NCI-H2107 treated with DMSO at 0.1 percent for 48 hours (cell line): ENCODE results near the gene TLE5.
"Not testable (repeated sequence)": the region's sequence is repeated elsewhere in the genome, so short reads cannot be mapped to it uniquely, and the experiment has no call there.

Source experiments
- DNase-seq: peaks from one replicate; lab custom pipeline; 2025; ENCODE audit not compliant: unreplicated experiment; lab: John Stamatoyannopoulos, UW

Gene TLE5

DNA sequence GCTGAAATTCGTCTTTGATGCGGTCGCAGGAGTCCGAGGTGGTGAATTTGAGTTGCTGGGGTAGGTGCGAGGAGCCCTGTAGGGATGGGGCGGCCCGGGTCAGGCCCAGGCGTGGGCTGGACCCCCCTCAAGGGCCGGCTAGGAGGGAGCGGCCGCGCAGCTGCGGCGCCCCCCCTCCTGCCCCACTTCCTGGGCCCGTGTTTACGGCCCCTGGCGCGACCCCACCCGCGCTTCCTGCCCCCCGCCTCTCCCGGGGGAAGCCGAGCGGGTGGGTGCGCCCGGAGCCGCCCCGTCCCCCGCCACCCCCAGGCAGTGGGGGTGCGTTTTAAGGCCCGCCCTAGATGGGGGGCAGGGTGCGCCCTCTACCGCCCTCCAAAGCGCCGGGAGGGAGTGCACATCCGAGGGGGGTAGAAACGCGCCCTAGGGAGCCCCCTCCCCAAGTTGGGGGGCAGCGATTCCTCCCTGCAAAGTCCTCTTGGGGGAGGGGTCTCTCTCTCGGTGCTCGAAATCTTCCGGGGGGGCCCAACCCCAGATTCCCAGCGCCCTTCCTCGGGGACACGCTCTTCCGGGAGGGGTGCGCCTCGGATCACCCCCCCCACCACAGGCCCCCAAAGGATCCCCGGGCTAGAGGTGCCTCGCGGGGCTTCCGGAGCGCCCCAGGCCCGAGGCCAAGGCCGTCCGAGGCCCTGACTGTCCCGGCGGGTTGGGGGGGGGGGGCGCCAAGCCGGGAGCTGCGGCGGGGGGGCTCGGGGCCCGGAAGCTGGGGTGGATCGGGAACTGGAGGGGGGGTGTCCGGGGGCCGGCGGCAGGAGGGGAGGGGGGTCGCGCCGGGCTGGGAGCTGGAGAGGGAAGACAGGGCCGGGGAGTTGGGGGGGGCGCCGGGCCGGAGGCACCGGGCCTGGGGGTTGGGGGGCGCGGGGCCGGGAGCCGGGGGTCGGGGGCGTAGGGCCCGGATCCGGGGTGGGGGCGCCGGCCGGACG, 823 bp downstream of the TLE5 start:
- no peak for DNase-seq

DNA sequence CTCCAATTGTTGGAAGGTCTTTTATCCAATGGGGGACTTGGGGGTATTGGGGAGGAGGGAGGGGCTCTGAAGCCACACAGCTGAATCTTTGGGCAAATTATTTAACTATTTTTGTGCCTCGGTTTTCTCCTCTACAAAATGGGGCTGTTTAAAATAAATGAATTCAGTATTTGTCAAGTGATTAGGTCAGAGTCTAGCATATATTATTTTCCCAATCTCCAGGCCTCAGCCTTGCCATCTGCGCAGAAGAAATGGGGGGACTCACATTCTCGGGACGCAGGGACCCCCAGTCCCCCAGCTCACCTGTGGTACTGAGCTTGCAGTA, 1.5 kb downstream of the TLE5 start:
- DNase-seq: no peak

DNA sequence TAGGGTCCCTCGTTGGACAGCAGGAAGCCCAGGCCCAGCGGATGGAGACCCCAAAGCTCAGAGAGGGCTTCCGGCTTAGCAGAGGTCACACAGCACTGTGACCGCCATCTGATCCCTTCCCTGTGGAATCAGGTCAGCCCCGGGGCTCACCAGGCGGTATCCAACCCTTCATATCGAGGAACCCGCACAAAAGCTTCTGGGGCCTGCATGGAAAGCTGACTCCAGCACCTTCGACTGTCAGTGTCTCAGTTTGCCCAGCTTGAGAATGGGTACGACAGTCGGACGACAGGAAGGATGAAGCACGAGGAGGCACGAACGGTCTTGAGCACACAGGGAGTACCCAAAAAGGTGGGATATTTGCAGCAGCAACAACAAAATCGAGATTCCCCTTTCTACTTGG, 2.6 kb downstream of the TLE5 start:
- DNase-seq: no peak

DNA sequence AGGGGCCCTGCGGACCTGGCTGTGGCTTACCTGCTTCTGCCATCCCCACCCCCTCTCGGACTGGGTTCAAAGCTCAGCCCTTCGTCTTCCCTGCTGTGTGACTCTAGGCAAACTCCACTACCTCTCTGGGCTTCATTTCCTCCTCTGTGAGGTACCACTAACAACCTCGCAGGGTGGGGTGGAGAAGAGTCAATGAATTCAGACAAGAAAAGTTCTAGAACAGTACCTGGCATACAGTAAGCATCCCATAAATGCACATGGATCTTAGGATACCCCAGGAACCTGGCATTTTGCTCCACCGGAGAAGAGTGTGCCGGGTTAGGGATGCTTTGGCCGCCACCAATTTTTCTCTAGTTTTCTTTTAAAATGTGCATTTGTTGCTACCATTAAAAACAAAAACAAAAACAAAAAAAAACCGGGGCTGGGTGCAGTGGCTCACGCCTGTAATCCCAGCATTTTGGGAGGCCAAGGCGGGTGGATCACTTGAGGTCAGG, 3.4 kb downstream of the TLE5 start:
- DNase-seq: no peak

GRCh38 chr19:3058009-3058820, 4.1 kb downstream of the TLE5 start:
- DNase-seq: no peak

DNA sequence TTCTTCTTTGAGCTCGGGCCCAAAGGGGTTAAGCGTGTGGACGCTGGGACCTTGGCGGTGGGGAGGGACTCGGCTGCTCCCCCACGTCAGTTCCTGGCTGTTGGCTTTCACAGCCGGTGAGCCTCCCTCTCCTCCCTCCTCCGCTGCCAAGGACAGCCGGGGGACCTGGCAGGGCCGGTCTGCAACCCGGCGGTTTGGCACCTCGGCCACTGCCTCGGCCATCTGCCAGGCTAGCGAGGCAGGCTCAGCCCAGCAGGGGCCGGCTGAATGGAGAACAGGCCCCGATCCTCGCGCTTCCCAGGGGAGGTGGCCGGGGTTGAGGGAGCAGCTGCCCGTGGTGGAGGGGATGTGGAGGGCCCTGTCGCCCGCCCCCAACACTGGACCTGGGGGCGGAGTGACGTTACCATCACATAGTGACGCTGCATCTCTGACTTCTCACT, 5.0 kb downstream of the TLE5 start:
- DNase-seq: peak; percentile 13

DNA sequence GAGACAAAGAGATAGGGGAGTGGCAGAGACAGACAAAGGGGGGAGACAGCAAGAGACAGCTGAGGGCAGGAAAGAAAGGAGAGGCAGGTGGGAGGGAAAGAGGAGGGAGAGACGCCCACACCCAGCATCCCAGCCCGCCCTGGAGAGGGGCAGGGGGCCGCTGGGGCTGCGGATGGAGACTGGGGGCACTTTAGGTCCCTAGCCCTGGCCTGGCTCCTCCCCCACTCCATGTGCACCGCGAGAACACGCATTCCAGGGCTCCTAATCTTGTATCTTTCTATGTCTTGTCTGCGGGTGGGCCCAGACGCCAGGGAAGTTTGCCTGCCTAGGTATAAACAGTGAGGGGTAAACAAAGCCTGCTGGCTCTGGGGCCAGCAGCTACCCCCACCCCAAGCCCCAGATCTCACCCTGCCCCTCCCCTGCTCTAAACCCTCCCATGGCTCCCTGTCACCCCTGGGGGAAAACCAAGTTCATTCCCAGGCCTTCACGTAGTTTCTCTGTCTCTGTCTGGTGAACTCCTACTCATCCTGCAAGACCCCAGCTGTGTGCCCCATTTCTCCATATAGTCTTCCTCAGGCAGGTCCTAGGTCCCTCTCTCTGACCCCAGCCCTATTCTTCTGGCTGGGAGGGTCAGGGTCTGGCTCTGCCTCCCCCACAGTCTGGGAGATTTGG, 5.7 kb downstream of the TLE5 start:
- no peak for DNase-seq

- peak; percentile 83 for DNase-seq
Observed at GRCh38 chr19:3055741-3056416, 6.4 kb downstream of the TLE5 start.

GRCh38 chr19:3054972-3055740, 7.1 kb downstream of the TLE5 start:
- DNase-seq: no peak

- no peak for DNase-seq
Observed at GRCh38 chr19:3054265-3054971, 7.9 kb downstream of the TLE5 start.

GRCh38 chr19:3053780-3054179, 8.5 kb downstream of the TLE5 start:
- DNase-seq: no peak

GRCh38 chr19:3053218-3053621, 9.1 kb downstream of the TLE5 start:
- DNase-seq: no peak

GRCh38 chr19:3050016-3050415, 12.3 kb downstream of the TLE5 start:
- DNase-seq: not testable (repeated sequence)

- DNase-seq: no peak
Observed at GRCh38 chr19:3049089-3049488, 13.2 kb downstream of the TLE5 start.

GRCh38 chr19:3048190-3048533, 14.1 kb downstream of the TLE5 start:
- DNase-seq: no peak

- DNase-seq: peak; percentile 81
Observed at GRCh38 chr19:3047496-3048189, 14.7 kb downstream of the TLE5 start.

DNA sequence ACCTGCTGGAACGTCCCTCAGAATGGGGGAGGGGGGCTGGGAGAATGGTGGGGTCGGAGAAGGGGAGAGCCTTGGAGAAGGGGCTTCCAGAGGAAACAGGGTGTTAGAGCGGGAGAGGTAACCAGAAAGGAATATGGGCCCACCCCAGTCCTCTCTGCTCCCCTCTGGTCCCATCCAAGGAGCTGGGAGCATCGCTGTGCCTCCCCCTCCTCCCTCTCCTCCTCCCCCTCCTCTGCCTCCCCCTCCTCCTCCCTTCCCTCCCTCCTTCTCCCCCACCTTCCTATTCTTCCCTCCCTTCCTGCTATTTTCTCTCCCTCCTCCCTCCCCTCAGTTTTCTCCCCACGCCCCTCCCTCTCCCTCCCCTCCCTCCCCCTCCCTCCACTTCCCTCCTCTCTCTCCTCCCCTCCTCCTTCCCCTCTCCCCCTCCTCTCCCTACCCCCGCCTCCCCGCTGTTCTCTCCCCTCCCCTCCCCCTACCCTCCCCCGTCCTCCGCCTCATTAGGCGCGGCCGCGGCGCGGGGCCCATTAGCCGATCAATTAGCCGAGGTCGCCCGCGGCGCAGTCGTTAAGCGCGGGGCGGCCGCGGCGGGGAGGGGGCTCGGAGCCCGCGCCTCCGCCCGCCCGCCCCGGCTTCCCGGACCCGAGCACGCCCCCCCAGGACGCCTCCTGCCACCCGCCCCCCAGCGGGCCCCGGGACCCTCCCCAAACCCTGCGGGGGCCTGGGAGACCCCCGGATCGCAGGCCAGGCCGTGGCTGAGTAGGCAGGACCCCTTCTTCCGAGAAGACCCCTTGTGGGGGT, 15.4 kb downstream of the TLE5 start:
- peak; percentile 33 for DNase-seq
